Liver (tissue), 3 donors: ENCODE measurements around the gene SCLY.

Experiments
- CTCF ChIP-seq: fragments of 150-350 bp; IDR thresholded peaks from 2 replicates; pipeline ENCODE4 v1.5.1; 2017; ENCODE audit warnings: improper control_type of control experiment, low read depth, low read length; ENCODE audit not compliant: missing input control
- HNF4G ChIP-seq: IDR thresholded peaks from 2 replicates; pipeline ENCODE4 v1.6.1; 2016; ENCODE audit warnings: antibody characterized with exemption
- RAD21 ChIP-seq, 2 donors: IDR thresholded peaks; 2 replicates each; pipeline ENCODE4 v1.6.1; 2016; ENCODE audit warnings: antibody characterized with exemption in 2 of 2, mild to moderate bottlenecking in 2 of 2
- RXRA ChIP-seq, 2 donors: IDR thresholded peaks; 2 replicates each; pipeline ENCODE4 v1.6.1; 2017 to 2018; ENCODE audit warnings: antibody characterized with exemption in 2 of 2, mild to moderate bottlenecking in 1 of 2
- SP1 ChIP-seq: IDR thresholded peaks from 2 replicates; pipeline ENCODE4 v1.6.1; 2018; ENCODE audit warnings: antibody characterized with exemption, mild to moderate bottlenecking
- YY1 ChIP-seq: IDR thresholded peaks from 2 replicates; pipeline ENCODE4 v1.6.1; 2016; ENCODE audit warnings: antibody characterized with exemption, mild to moderate bottlenecking
- donor health status: healthy.
- donor health status: healthy.

DNA sequence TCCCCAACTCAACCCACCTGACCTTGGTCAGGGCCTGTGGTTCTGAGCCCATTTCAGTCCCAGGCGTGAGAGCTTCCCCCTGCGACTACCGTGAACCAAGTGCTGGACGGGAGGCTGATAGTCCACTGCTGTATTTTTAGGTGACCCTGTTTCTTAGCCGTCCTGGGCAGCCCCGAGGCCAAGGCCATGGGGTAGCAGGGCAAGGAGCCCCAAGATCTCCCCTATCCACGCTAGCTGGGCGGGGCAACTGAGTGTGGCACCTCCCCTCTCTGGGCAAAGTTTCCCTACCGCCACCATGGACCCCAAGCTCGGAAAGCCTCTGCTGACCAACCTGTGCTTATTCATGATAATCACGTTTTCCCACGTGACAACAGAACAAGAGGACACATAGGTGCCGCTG is 77.1 kb downstream of the SCLY start:
- TF ChIP-seq HNF4G, result no peak
- TF ChIP-seq SP1, result no peak
- TF ChIP-seq YY1, result no peak
- TF ChIP-seq CTCF, result no peak
- no peak for TF ChIP-seq RAD21 (IDR thresholded peaks at IDR 0.05)
- no peak for TF ChIP-seq RXRA (IDR thresholded peaks at IDR 0.05)
